HepG2 (cell line): Measurements from ENCODE around the gene CAPN11. TPM values are rescaled to one million over a fixed set of nuclear protein-coding genes. Genes with fewer than 3 reads are reported as not detected.

Experiments
- CTCF ChIP-seq: sonication (generic); formaldehyde crosslinking; IDR thresholded peaks from 2 replicates; pipeline ENCODE4 v1.5.0; 2020; ENCODE audit warnings: mild to moderate bottlenecking, missing genetic modification reagents, moderate library complexity
- EED ChIP-seq: sonication (generic); formaldehyde crosslinking; IDR thresholded peaks from 2 replicates; pipeline ENCODE4 v1.5.0; 2020; ENCODE audit warnings: mild to moderate bottlenecking, missing genetic modification reagents
- ESRRA ChIP-seq: sonication (generic); formaldehyde crosslinking; IDR thresholded peaks from 2 replicates; pipeline ENCODE4 v1.5.1; 2020; ENCODE audit warnings: mild to moderate bottlenecking, low read depth, missing genetic modification reagents
- GPBP1L1 ChIP-seq: sonication (generic); formaldehyde crosslinking; IDR thresholded peaks from 2 replicates; pipeline ENCODE4 v1.5.0; 2020; ENCODE audit warnings: mild to moderate bottlenecking, missing genetic modification reagents
- MXI1 ChIP-seq: IDR thresholded peaks from 3 replicates; pipeline ENCODE4 v1.6.1; 2012; ENCODE audit warnings: low read depth, low read length, inconsistent platforms, borderline replicate concordance
- NAIF1 ChIP-seq: sonication (generic); formaldehyde crosslinking; IDR thresholded peaks from 2 replicates; pipeline ENCODE4 v1.5.0; 2020; ENCODE audit warnings: mild to moderate bottlenecking, missing genetic modification reagents, borderline replicate concordance
- NCOA5 ChIP-seq: sonication (generic); formaldehyde crosslinking; IDR thresholded peaks from 2 replicates; pipeline ENCODE4 v1.4.0; 2020; ENCODE audit warnings: missing genetic modification reagents
- NR2F1 ChIP-seq, 2 experiments: fragments of 450-650 bp in 1 of 2; formaldehyde crosslinking in 1 of 2; IDR thresholded peaks; 2 replicates each; pipeline versions ENCODE4 v1.5.0 to v1.6.1; 2016 to 2020; ENCODE audit warnings: mild to moderate bottlenecking in 1 of 2, missing compliant biosample characterization in 1 of 2, missing genetic modification reagents in 1 of 2, moderate library complexity in 1 of 2
- PHF21A ChIP-seq: sonication (generic); formaldehyde crosslinking; IDR thresholded peaks from 2 replicates; pipeline ENCODE4 v1.5.0; 2020; ENCODE audit warnings: mild to moderate bottlenecking, missing genetic modification reagents
- PHF8 ChIP-seq: sonication (generic); formaldehyde crosslinking; IDR thresholded peaks from 2 replicates; pipeline ENCODE4 v1.5.0; 2020; ENCODE audit warnings: missing genetic modification reagents
- TAF15 ChIP-seq: fragments of 200-400 bp; formaldehyde crosslinking; IDR thresholded peaks from one replicate; pipeline ENCODE4 v1.6.1; 2018; ENCODE audit warnings: mild to moderate bottlenecking, low read depth, low read length; ENCODE audit not compliant: poor library complexity, severe bottlenecking
- TERF1 ChIP-seq: sonication (generic); formaldehyde crosslinking; IDR thresholded peaks from 2 replicates; pipeline ENCODE4 v1.8.0; 2022; ENCODE audit warnings: mild to moderate bottlenecking, missing genetic modification reagents, moderate library complexity
- TMF1 ChIP-seq: sonication (generic); formaldehyde crosslinking; IDR thresholded peaks from 2 replicates; pipeline ENCODE4 v1.8.1; 2022; ENCODE audit warnings: low read depth, missing genetic modification reagents
- ZNF136 ChIP-seq: sonication (generic); formaldehyde crosslinking; IDR thresholded peaks from 2 replicates; pipeline ENCODE4 v1.8.1; 2022; ENCODE audit warnings: low read depth, mild to moderate bottlenecking, moderate library complexity, missing genetic modification reagents
- ZNF160 ChIP-seq: sonication (generic); formaldehyde crosslinking; IDR thresholded peaks from 2 replicates; pipeline ENCODE4 v1.8.0; 2022; ENCODE audit warnings: mild to moderate bottlenecking, inconsistent platforms, missing genetic modification reagents
- ZNF24 ChIP-seq: fragments of 450-650 bp; IDR thresholded peaks from 2 replicates; pipeline ENCODE4 v1.6.1; 2017; ENCODE audit warnings: antibody characterized with exemption, mild to moderate bottlenecking
- ZNF569 ChIP-seq: sonication (generic); formaldehyde crosslinking; IDR thresholded peaks from 2 replicates; pipeline ENCODE4 v1.5.0; 2020; ENCODE audit warnings: mild to moderate bottlenecking, missing genetic modification reagents, moderate library complexity, borderline replicate concordance
- ZSCAN5A ChIP-seq: sonication (generic); formaldehyde crosslinking; IDR thresholded peaks from 2 replicates; pipeline ENCODE4 v1.8.0; 2022; ENCODE audit warnings: mild to moderate bottlenecking, missing genetic modification reagents, borderline replicate concordance
- ZXDC ChIP-seq: sonication (generic); formaldehyde crosslinking; IDR thresholded peaks from 2 replicates; pipeline ENCODE4 v1.5.0; 2020; ENCODE audit warnings: mild to moderate bottlenecking, missing genetic modification reagents
- polyA plus RNA-seq, 8 experiments: library from polyadenylated mRNA; depleted of rRNA in 3 of 8; stranded (reverse) in 7 of 8; unstranded in 1 of 8; fragments of >200 nt; fragmentation: Illumina TruSeq in 4 of 8; extraction: Trizol in 4 of 8; gene quantifications; 2 replicates each; pipeline versions ENCODE4 v1.2.1 to v1.2.3, GENCODE V29; 2011 to 2016; ENCODE audit warnings: low read depth in 4 of 8, missing spikeins in 1 of 8, mixed read lengths in 1 of 8; ENCODE audit not compliant: insufficient read depth in 1 of 8
- total RNA-seq, 5 experiments: library from RNA; depleted of rRNA; stranded (reverse); fragments of >200 nt; fragmentation: Illumina TruSeq; extraction: Trizol; gene quantifications; 2 replicates each; pipeline ENCODE4 v1.2.3, GENCODE V29; 2016; ENCODE audit warnings: low read depth in 1 of 5

CAPN11 gene
- total and polyA plus RNA-seq, 2 of the 13 experiments (the other 11 are each of a cell fraction or from before 2014, with no cell fraction given), result 0.07 to 0.11 TPM

GRCh38 chr6:44128020-44128917, 30.4 kb upstream of the CAPN11 start (continued):
- TF ChIP-seq ZSCAN5A (CRISPR knock-in tag) (no peak), NR2F1 (CRISPR knock-in tag; IDR thresholded peaks at IDR 0.05) (peak in 1 of 2 experiments; percentile 29; a peak in 1 of 4 replicates), NAIF1 (CRISPR knock-in tag) (no peak), ZXDC (CRISPR knock-in tag) (0 out of 2 replicates have a peak, but pooled peaks have one; percentile 26), EED (CRISPR knock-in tag) (peak; percentile 52; the same call in 1 of the 2 replicates), ZNF136 (CRISPR knock-in tag) (no peak), ZNF160 (CRISPR knock-in tag) (peak; percentile 24; the same call in 1 of the 2 replicates), GPBP1L1 (CRISPR knock-in tag) (no peak), ESRRA (CRISPR knock-in tag) (no peak), MXI1 (no peak), PHF21A (CRISPR knock-in tag) (no peak; the same call in 1 of the 2 replicates), CTCF (peak; percentile 64), ZNF24 (no peak), PHF8 (CRISPR knock-in tag) (no peak; the same call in 1 of the 2 replicates), TERF1 (no peak), TMF1 (CRISPR knock-in tag) (no peak), NCOA5 (CRISPR knock-in tag) (no peak), TAF15 (no peak), ZNF569 (no peak)
